ENCODE measurements around the gene VRK2. TPM values are rescaled to one million over a fixed set of nuclear protein-coding genes. Genes with fewer than 3 reads are reported as not detected.

The VRK2 gene
- total RNA-seq, 1 experiment from 2014 or later = 39.6 TPM

DNA sequence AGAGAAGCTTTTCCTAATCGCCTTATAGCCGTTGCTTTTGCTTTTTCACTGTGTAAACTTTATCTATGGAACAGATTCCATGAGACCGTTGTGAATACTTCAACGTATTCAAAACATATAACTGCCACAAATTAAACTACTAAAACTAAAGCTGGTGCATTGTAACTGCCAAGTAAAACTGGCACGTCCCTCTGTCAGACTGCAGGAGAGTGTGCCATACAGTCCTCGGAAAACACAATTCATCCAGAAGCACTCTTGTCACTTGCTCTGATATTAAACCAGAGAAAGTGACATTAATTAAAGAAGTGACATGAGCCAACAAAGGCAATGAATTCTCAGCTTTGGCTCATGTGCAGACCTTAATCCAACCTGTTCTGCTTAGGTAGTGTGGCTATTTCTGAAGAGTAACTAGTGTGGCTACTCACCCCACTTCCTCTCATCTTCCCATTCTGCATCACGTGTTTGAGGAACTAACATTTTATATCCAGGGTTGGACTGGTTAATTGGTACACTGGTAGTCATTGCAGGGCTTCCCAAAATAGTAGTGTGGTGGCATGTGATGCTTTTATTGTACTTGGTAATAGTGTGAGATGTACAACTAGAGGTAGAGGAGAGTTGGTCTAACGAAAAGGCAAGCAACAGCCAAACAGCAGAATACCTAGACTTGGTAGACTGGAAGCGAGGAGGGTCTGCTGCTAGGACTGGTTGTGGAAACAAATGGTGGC is 9.7 kb downstream of the VRK2 start:
- no TSS peak for BruUV-seq (replicated peaks)

DNA sequence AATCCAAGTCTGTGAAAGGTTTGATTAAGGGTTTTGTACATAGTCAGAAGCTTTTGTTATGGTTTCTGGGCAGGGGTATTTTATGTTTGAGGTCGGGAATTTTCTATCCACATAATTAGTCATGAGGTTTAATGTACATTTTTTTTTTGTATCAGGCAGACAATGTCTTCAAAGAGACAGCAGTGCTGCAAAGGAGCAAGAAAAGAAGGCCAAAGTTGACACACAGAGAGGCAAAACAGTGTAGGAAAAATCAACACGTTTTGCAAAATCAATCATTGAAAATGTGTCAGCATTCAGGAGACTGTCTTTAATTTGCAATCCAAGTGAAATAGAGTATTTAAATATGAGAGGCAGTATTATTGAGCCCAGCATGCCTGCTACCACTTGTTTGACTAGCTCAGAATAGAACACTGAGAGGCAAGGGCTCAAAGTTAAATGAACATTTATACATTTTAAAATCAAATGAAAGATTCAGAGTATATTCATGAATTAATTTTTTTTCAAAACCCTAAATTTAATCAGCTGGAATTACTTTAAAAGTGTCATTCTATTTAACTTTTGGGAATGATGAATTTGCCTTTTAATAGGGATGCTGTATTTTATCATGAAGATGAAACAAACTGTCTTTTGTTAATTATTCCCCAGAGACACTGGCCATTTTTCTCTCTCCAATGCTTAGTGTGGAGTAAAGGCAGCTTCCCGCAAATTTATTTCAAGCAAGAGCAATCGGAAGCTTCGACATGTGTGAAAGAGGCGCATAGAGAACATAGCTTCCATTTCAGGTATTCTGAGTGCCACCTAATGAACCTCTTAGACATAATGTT is 11.3 kb downstream of the VRK2 start:
- intact Hi-C loops (cut with micrococcal nuclease; ENCODE audit: unreplicated experiment) (no loop called here), in situ Hi-C loops (cut with HindIII; ENCODE audit: low pct_unique_long_range_greater_than_20kb, low sequenced_read_pairs) (no loop called here)
- Histone ChIP-seq H3K4me3 (ENCODE audit: low read depth in 2 of 2, low read length in 2 of 2) (no peak overlapping the region), H3K36me3 (ENCODE audit: control insufficient read depth, insufficient read depth, low read length) (peaks cover 20% of the 10 kb centered on the region), H3K27ac (ENCODE audit: low read length) (no peak overlapping the region), H3K9me3 (ENCODE audit: control insufficient read depth, insufficient read depth, low read depth, low read length) (no peaks in the 10 kb centered on the region), H3K4me1 (ENCODE audit: control insufficient read depth, insufficient read depth, low read length) (no peaks in the 10 kb centered on the region), H3K27me3 (ENCODE audit: control insufficient read depth, insufficient read depth, low read length) (no peaks in the 10 kb centered on the region)
- BruUV-seq (replicated peaks) = no TSS peak
- POLR2A ChIA-PET = no interaction called here
- DNase-seq (ENCODE audit: low read depth, low spot score) (no peak), ATAC-seq (no peak)
- CTCF ChIA-PET = no interaction called here
- no peak for TF ChIP-seq POLR2AphosphoS5 (IDR thresholded peaks at IDR 0.05; ENCODE audit: low read depth, low read length)
- TF ChIP-seq TCF7L2 (IDR thresholded peaks at IDR 0.05; ENCODE audit: low read depth, low read length) = no peak
- TF ChIP-seq SIN3A (IDR thresholded peaks at IDR 0.05; ENCODE audit: borderline replicate concordance, insufficient read depth, low read depth, low read length) = no peak
- TF ChIP-seq, protein P1, sequence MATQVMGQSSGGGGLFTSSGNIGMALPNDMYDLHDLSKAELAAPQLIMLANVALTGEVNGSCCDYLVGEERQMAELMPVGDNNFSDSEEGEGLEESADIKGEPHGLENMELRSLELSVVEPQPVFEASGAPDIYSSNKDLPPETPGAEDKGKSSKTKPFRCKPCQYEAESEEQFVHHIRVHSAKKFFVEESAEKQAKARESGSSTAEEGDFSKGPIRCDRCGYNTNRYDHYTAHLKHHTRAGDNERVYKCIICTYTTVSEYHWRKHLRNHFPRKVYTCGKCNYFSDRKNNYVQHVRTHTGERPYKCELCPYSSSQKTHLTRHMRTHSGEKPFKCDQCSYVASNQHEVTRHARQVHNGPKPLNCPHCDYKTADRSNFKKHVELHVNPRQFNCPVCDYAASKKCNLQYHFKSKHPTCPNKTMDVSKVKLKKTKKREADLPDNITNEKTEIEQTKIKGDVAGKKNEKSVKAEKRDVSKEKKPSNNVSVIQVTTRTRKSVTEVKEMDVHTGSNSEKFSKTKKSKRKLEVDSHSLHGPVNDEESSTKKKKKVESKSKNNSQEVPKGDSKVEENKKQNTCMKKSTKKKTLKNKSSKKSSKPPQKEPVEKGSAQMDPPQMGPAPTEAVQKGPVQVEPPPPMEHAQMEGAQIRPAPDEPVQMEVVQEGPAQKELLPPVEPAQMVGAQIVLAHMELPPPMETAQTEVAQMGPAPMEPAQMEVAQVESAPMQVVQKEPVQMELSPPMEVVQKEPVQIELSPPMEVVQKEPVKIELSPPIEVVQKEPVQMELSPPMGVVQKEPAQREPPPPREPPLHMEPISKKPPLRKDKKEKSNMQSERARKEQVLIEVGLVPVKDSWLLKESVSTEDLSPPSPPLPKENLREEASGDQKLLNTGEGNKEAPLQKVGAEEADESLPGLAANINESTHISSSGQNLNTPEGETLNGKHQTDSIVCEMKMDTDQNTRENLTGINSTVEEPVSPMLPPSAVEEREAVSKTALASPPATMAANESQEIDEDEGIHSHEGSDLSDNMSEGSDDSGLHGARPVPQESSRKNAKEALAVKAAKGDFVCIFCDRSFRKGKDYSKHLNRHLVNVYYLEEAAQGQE (IDR thresholded peaks at IDR 0.05; ENCODE audit: insufficient read depth in 1 of 2, low read depth in 2 of 2, low read length in 1 of 2) = no peak
- TF ChIP-seq, protein P2, sequence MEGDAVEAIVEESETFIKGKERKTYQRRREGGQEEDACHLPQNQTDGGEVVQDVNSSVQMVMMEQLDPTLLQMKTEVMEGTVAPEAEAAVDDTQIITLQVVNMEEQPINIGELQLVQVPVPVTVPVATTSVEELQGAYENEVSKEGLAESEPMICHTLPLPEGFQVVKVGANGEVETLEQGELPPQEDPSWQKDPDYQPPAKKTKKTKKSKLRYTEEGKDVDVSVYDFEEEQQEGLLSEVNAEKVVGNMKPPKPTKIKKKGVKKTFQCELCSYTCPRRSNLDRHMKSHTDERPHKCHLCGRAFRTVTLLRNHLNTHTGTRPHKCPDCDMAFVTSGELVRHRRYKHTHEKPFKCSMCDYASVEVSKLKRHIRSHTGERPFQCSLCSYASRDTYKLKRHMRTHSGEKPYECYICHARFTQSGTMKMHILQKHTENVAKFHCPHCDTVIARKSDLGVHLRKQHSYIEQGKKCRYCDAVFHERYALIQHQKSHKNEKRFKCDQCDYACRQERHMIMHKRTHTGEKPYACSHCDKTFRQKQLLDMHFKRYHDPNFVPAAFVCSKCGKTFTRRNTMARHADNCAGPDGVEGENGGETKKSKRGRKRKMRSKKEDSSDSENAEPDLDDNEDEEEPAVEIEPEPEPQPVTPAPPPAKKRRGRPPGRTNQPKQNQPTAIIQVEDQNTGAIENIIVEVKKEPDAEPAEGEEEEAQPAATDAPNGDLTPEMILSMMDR (IDR thresholded peaks at IDR 0.05) = no peak

More for the DNA sequence above, 9.7 kb downstream of the VRK2 start:
- Histone ChIP-seq H3K4me1 (ENCODE audit: control insufficient read depth, insufficient read depth, low read length) (no peaks in the 10 kb centered on the region), H3K4me3 (ENCODE audit: low read depth in 2 of 2, low read length in 2 of 2) (no peak overlapping the region), H3K36me3 (ENCODE audit: control insufficient read depth, insufficient read depth, low read length) (peaks cover 21% of the 10 kb centered on the region), H3K27ac (ENCODE audit: low read length) (no peak overlapping the region), H3K9me3 (ENCODE audit: control insufficient read depth, insufficient read depth, low read depth, low read length) (no peaks in the 10 kb centered on the region), H3K27me3 (ENCODE audit: control insufficient read depth, insufficient read depth, low read length) (no peaks in the 10 kb centered on the region)
- no peak for TF ChIP-seq POLR2AphosphoS5 (IDR thresholded peaks at IDR 0.05; ENCODE audit: low read depth, low read length)
- TF ChIP-seq, protein P1 (IDR thresholded peaks at IDR 0.05; ENCODE audit: insufficient read depth in 1 of 2, low read depth in 2 of 2, low read length in 1 of 2) = no peak
- TF ChIP-seq, protein P2 (IDR thresholded peaks at IDR 0.05) = no peak
- TF ChIP-seq TCF7L2 (IDR thresholded peaks at IDR 0.05; ENCODE audit: low read depth, low read length) = no peak
- ATAC-seq (no peak), DNase-seq (ENCODE audit: low read depth, low spot score) (no peak)
- intact Hi-C loops (cut with micrococcal nuclease; ENCODE audit: unreplicated experiment) (no loop called here), in situ Hi-C loops (cut with HindIII; ENCODE audit: low pct_unique_long_range_greater_than_20kb, low sequenced_read_pairs) (no loop called here)
- CTCF ChIA-PET = no interaction called here
- POLR2A ChIA-PET = no interaction called here
